Testis (tissue), 2 donors: ENCODE data around the gene TPCN1.

Source experiments
- POLR2A ChIP-seq: fragments of 450-650 bp; IDR thresholded peaks from one replicate; pipeline ENCODE4 v1.6.1; 2017; ENCODE audit warnings: antibody characterized with exemption, mild to moderate bottlenecking, moderate library complexity
- TF ChIP-seq, protein P1 (sequence below), 3 experiments: fragments of 450-650 bp in 2 of 3; fragments of 200-600 bp in 1 of 3; sonication (generic) in 1 of 3; IDR thresholded peaks; one replicate each; pipeline ENCODE4 v1.5.1; 2016 to 2019; ENCODE audit warnings: antibody characterized with exemption in 3 of 3, mild to moderate bottlenecking in 2 of 3, moderate library complexity in 1 of 3

DNA sequence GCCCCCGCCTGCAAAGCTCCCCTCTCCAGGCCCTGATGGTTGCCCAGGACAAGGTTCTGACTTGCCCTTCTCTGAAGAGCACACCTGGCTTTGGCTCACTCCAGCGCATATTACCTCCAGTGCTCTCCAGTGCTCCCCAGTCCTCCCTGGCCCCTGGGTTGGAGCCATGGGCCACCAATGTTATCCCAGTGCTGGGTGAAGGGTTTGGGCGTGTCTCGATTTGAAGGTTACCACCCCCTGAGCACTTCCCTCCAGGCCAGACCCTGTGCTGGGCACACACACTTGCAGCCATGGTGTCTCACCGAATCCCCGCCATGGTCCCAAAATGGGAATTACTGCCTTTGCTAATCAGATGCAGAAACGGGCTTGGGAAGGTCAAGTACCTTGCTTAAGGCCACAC, 24.7 kb upstream of the TPCN1 start:
- no peak for TF ChIP-seq POLR2A
- TF ChIP-seq, protein P1, sequence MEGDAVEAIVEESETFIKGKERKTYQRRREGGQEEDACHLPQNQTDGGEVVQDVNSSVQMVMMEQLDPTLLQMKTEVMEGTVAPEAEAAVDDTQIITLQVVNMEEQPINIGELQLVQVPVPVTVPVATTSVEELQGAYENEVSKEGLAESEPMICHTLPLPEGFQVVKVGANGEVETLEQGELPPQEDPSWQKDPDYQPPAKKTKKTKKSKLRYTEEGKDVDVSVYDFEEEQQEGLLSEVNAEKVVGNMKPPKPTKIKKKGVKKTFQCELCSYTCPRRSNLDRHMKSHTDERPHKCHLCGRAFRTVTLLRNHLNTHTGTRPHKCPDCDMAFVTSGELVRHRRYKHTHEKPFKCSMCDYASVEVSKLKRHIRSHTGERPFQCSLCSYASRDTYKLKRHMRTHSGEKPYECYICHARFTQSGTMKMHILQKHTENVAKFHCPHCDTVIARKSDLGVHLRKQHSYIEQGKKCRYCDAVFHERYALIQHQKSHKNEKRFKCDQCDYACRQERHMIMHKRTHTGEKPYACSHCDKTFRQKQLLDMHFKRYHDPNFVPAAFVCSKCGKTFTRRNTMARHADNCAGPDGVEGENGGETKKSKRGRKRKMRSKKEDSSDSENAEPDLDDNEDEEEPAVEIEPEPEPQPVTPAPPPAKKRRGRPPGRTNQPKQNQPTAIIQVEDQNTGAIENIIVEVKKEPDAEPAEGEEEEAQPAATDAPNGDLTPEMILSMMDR (IDR thresholded peaks at IDR 0.05): no peak
